Activated T-cell treated with anti-CD3 and anti-CD28 coated beads, Interleukin-2, amount 50 U/mL, for 48 hours (primary cell): ENCODE results near the gene SUCO.
"Not testable (repeated sequence)": the region's sequence is repeated elsewhere in the genome, so short reads cannot be mapped to it uniquely, and the experiment has no call there.

Source experiments
- DNase-seq, 2 experiments: peaks; one replicate each; pipeline ENCODE4 v3.0.0-alpha.2; 2020

SUCO gene, protein sequence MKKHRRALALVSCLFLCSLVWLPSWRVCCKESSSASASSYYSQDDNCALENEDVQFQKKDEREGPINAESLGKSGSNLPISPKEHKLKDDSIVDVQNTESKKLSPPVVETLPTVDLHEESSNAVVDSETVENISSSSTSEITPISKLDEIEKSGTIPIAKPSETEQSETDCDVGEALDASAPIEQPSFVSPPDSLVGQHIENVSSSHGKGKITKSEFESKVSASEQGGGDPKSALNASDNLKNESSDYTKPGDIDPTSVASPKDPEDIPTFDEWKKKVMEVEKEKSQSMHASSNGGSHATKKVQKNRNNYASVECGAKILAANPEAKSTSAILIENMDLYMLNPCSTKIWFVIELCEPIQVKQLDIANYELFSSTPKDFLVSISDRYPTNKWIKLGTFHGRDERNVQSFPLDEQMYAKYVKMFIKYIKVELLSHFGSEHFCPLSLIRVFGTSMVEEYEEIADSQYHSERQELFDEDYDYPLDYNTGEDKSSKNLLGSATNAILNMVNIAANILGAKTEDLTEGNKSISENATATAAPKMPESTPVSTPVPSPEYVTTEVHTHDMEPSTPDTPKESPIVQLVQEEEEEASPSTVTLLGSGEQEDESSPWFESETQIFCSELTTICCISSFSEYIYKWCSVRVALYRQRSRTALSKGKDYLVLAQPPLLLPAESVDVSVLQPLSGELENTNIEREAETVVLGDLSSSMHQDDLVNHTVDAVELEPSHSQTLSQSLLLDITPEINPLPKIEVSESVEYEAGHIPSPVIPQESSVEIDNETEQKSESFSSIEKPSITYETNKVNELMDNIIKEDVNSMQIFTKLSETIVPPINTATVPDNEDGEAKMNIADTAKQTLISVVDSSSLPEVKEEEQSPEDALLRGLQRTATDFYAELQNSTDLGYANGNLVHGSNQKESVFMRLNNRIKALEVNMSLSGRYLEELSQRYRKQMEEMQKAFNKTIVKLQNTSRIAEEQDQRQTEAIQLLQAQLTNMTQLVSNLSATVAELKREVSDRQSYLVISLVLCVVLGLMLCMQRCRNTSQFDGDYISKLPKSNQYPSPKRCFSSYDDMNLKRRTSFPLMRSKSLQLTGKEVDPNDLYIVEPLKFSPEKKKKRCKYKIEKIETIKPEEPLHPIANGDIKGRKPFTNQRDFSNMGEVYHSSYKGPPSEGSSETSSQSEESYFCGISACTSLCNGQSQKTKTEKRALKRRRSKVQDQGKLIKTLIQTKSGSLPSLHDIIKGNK (N-terminal part only)

DNA sequence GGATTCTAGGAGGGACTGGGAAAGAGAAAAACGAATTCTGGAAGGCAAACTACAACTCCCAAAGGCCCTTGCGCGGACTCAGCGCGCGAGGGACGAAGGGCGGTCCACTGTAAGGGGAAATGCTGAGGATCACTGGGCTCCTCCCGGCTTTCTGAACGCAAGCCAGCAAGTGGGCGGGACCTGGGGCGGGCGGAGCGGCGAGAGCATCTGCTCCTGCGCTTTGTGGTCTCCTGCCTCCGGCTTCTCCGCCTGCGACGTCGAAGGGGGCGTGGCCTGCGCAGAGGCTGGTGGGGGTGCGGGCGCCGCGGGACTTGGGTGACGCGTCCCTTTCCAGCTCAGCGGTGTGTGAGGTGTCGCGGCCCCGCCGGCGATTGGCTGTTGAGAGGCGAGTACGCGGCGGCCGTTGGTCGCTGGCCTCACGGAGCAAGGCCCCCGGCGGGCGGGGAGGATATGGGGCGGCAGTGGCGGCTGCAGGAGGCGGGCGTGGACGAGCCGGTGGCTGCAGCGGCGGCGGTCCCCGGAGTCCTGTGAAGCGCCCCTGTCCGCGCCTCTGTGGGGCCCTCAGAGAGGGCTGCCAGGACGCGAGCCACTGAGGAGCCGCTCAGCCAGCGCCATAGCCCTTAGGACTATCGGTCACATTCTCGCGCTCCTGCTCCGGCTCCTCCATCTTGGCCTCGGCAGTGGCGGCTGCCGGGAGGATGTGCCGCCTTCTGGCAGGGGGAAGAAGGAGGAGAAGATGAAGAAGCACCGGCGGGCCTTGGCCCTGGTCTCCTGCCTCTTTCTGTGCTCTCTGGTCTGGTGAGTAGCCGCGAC is at the start of gene SUCO:
Gene SUCO (plus strand): TSS at position 451 of the 813 bp plus-strand sequence. CDS start 286 bp downstream, at position 737.
- peak; percentile 100 for DNase-seq

DNA sequence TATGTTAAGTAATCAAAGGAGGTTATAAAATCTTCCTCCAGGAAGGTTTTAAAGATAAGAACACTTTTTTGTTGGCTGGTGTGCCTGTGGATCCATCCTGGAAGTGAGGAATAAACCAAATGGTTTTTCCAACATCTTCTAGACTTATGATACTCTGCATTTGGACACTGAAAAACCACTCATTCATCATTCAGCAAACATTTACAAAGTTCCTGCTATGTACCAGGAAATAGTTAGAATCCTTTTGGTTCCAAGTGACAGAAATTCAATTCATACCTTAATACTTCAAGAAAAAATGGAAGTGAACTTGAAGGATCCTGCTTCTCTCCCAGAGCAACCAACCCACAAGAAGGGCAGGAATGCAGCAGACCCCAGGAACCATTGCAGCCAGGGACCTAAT is 49.5 kb upstream of the SUCO start:
- no peak for DNase-seq

DNA sequence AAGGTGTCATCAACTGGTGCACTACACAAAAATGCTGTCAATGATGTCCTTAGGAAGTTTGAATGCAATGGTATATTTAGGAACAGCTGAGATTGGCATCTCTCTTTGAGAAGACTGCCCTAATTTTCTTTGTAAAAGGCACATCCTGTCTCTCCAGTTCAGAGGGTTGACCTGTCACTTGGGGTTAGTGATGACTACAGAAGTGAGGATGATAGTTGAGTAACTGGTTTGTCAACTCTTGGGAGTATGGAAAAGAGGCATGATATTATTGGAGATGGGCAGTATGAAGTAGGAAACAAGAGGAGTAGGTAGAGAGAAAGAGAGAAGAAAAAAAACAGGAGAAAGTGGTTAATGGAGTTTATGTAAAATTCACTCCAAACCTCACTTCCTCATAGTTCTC is 48.7 kb upstream of the SUCO start:
- no peak for DNase-seq

DNA sequence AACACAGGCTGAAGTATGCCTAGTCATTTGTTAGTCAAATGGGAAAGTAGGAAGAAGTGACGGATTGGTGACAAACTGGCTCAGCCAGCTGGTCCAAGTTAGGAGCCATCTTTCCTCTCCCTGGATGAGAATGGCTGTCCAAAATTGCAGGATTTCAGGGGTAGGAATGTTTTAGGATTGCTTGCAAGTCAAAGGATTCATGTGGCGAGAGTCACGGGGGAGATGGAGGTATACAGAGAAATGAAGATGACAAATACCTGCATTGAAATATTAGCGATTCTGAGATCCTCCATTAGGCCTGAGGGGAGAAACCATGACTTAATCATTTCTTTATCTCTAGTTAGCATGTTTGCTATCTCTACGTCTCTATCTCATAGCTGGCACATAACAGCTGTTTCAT is 47.3 kb upstream of the SUCO start:
- no peak for DNase-seq

DNA sequence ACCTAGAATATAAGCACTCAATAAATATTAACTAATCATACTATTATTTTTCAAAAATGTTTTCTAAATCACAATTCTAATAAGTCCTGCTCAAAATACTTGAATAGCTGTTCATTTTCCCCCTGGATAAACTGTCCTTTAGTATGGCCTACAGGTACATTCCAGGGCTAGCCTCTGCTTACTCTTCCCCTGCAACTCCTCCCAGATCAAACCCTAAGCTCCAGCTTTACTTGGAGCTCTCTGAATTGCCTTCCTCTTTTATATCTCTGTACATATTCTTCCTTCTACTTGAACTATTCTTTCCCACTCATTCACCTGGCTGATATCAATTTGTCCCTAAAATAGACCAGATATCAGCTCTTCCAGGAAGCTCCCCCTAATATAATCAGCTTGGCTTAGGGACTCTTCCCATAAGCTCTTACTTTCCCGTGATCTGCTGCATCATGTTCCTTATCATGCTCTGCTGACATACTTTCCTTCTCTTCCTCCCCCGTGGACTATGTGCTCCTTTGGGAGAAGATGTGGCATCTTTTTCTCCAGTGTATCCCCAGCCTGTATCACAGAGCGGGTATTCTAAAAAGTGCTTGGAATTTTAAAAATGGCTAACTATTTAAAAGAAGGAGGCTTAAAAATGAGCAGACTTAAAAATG is 46.0 kb upstream of the SUCO start:
- DNase-seq = no peak

DNA sequence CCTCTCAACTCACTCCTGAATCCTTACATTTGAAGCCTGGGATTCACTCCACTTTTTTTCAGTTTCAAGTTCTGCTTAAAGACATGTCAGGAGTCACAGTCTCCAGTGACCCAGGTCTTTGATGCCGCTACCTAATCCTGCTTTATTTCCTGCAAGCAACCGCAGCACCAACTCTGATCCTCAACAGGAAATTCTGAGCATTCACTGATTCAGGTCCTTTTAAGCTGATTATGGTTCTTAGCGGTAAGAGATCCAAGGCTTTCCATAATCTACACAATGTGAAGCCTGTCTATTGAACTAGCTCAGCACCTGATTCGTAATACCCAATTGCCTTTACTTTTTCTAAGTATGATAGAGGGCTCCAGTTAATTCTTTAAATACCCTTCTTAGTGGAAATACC is 45.4 kb upstream of the SUCO start:
- no peak for DNase-seq

DNA sequence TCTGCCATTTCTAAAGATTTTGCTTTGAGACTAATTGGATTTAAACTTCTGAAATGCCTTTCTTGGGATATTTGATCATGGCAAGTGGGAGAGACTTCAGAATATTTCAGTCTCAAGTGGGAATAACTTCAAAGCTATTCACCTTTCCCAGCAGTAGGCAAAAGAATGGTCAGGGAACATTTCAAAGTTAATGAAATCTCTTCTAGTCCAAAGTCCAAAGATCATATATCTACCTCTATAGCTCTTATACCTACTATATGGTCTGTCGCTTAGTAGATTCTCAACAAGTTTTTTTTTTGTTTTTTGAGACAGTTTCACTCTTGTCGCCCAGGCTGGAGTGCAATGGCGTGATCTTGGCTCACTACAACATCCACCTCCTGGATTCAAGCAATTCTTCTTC is 44.6 kb upstream of the SUCO start:
- DNase-seq = no peak

DNA sequence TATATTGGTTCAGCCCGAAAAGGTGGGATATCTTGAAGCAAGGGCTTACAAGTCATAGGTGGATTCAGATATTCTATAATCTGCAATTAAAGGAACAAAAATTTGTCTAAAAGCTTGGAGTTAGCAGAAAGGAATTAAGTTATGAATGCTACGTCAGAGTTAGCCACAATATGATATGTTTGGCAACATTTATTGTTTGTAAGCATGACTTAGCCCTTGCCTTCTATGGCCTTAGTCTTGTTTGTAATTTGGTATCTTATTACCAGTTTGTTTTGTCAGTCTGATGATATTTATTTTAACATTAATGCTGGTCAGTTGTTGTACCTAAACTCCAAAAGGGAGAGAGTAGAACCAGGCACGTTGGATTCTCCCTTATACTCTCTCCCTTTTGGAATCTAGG is 43.1 kb upstream of the SUCO start:
- no peak for DNase-seq

DNA sequence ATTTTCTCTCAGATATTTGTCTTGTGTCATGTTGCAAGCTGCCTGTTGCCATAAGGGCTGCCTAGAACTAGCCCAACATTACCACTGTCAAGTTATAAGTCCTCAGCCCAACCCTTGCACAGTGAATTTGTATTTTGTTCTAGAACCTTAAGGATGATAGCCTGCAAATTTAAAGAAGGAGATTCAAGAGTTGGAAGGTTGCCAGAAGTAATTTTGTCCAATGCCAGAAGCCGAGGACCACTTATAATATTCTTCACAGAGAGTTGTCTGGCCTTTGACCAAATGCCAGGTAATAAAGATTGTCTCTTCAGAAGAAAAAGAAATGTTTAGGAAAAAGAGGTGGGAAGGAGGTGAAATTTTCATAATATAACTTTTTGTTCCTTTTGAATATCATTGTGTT is 40.5 kb upstream of the SUCO start:
- no peak for DNase-seq

DNA sequence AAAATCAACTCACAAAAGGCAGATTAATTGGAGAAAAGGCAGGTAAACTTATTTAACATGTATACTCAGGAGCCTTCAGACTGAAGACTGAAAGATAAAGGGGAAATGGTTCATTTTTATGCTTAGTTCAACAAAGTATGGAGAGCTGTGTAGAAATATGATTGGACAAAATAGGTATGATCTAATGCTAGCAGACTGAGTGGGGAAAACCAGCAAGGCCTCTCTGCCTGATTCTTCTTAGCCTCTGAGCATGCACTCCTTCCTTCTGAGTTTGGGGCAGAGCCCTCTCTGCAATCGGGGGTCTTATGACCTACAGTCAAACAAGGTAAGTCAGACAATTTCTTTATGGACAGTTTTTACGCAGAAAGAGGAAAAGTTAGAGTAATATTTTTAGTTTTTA is 38.8 kb upstream of the SUCO start:
- no peak for DNase-seq

DNA sequence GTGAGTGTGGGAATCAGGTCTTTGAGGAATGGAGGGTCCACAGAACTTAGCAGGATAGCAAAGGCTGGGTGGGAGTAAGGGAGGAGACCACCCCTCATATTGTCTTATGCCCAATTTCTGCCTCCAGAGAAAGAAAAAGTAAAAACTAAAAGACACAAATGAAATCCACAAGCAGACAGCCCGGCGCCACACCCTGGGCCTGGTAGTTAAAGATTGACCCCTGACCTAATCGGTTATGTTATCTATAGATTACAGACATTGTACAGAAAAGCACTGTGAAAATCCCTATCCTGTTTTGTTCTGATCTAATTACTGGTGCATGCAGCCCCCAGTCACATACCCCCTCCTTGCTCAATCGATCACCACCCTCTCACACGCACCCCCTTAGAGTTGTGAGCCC is 36.8 kb upstream of the SUCO start:
- DNase-seq = not testable (repeated sequence)

- DNase-seq = no peak
Observed at GRCh38 chr1:172496678-172497077, 36.3 kb upstream of the SUCO start.

DNA sequence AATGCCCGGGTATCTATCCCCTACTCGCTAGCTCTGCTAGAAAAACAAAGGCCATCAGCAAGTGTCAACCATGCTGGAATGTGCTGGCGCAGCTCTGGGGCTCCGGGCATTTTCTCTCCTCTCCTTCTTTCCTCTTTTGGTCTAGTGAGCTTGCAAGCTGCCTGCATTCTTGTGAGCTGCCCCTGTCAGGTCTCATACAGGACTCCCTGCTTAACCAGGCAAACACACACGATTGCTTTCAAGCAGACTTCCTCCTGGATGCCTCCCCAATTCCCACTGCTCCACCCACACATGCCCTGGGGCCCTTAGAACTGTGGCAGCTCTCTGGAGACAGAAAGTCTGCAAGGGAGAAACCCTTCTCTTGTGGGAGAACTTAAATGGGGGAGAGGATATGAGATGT is 35.7 kb upstream of the SUCO start:
- no peak for DNase-seq

- DNase-seq = no peak
Observed at GRCh38 chr1:172498857-172499256, 34.1 kb upstream of the SUCO start.

GRCh38 chr1:172499636-172500141 is 33.3 kb upstream of the SUCO start:
- DNase-seq = peak; percentile 20

DNA sequence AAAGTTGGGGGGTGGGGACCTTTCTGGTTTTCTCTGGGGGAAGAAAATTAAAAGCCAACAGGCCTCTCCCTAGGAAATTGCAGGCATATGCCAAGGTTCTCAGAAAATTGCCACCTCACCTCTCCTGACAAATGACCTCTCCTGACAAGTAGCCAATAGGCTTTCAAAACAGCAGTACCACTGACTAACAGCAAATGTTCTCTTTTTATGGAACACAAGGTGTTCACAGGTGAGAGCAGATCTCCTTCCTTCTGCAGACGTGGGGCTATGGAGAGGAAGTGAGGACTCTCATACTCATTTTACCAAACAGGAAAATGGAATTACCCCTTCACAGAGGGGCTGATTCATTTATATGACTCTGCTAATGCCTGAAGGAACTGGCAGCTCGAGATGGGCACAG is 32.7 kb upstream of the SUCO start:
- DNase-seq = no peak

DNA sequence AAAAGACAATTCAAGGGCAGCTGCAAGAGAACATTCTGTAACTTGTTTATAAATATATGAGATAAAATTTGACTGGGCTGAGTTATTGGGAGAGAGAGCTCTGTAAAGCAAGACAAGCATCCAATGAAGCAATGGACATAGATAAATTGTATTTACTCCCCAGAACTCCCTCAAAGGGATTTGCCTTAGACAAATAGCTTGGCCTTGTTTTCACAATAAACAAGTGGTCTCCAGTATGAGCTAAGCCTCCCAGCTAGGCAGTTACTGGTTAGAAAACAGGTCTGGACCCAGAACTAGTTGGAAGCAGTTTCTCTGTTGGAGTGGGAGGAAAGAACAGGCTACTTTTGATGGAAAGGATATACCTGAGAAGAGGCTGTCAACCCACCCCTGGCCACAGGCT is 25.2 kb upstream of the SUCO start:
- DNase-seq = no peak

GRCh38 chr1:172510479-172510878 is 22.5 kb upstream of the SUCO start:
- DNase-seq = no peak

DNA sequence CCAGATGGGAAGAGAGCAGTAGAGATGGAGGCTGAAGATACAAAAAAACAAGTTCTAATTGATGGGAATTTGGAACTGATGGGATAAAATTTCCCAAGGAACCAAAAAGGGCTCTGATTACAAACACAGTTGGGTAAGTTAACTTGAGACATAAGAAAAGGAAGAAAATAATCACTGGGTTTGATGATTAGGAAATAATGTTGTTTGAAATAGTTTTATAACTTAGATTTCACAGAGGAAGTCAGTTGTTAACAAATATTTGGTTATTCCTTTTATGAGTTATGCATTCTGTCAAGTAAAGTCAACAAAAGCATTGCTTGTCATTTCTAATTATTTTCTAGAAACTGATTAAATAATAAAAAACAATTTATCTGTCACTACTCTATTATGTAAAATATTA is 20.4 kb upstream of the SUCO start:
- no peak for DNase-seq

DNA sequence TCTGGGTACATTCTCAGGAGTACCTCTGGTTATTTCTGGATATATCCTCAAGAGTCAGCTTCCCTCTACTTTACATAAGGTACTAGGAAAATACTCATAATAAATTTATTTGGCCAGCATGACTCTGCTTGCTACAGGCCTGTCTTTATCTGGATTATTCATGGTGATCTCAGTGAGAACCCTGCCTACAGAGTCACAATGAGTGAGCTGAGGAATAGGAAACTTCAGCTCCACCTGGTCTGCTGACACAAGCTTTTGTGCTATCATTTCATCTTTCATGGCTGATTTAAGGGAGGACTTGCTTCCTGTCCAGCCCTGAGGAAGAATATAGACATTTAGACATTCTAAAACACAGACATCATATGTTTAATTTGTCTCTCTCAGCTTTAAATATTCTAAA is 19.5 kb upstream of the SUCO start:
- no peak for DNase-seq

- no peak for DNase-seq
Observed at GRCh38 chr1:172514108-172514507, 18.8 kb upstream of the SUCO start.

- DNase-seq = no peak
Observed at GRCh38 chr1:172515436-172515835, 17.5 kb upstream of the SUCO start.
